ENCODE measurements around the gene ZNF138. TPM values are rescaled to one million over a fixed set of nuclear protein-coding genes. Genes with fewer than 3 reads are reported as not detected.
"Not testable (repeated sequence)": the region's sequence is repeated elsewhere in the genome, so short reads cannot be mapped to it uniquely, and the experiment has no call there.

Gene ZNF138
- total RNA-seq, 1 donor from 2014 or later: 9.4 TPM

DNA sequence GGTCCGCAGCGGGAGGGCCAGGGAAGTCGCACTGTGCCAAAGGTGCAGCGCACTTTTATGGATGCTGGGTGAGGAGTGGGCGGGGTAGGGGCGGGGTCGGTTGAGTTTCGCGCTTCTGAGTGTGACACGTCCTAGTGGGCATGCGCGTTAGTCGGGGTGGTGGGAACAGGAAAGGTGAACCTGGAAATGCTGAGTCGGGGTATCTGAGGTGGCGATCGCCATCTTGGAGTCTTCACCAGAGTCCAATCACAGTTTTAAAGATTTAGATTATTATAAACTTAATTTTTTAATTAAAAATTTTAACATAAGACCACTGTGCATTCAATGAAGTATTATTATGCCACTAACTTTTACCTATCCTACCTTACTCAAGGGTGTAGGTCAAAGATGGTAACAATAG is 45.7 kb downstream of the ZNF138 start:
- DNase-seq: no peak

GRCh38 chr7:64849250-64849923 is 55.2 kb downstream of the ZNF138 start:
- DNase-seq: no peak

- no peak for DNase-seq
Observed at GRCh38 chr7:64849924-64850499, 55.8 kb downstream of the ZNF138 start.

GRCh38 chr7:64853679-64854078 is 59.5 kb downstream of the ZNF138 start:
- no peak for DNase-seq

DNA sequence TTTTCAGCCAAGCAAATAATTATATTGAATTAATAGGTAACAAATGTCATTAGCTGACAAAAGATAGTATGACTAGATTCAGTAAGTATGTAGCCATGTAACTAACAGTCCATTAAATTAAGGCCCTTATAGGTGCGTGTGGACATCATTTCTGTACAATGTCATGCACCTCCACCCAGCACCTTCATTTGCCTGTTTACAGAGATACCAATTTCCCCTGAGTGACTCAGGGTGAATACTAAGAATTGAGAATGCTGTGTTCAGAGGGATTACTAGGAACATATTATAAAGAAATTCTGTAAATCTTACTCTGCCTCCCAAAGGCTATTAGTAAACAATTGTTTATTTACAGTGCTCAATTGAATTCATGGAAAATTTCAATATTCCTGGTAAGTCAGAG is 60.7 kb downstream of the ZNF138 start:
- DNase-seq: no peak

DNA sequence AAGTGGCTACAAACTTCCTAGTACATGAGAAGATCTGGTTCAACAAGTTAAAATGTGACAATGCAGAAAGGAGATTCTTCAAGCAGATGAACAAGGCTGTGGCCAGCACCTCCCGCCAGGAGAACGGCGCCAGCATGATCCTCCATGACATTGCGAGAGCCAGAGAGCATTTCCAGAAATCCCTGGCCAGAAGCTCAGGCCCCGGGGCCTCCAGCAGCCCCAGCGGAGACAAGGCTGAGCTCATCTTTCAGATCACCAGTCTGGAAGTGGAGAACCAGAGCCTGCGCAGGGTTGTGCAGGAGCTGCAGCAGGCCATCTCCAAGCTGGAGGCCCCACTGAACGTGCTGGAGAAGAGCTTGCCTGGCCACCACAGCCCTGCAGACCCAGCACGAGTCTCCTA is 68.8 kb downstream of the ZNF138 start:
- no peak for DNase-seq

DNA sequence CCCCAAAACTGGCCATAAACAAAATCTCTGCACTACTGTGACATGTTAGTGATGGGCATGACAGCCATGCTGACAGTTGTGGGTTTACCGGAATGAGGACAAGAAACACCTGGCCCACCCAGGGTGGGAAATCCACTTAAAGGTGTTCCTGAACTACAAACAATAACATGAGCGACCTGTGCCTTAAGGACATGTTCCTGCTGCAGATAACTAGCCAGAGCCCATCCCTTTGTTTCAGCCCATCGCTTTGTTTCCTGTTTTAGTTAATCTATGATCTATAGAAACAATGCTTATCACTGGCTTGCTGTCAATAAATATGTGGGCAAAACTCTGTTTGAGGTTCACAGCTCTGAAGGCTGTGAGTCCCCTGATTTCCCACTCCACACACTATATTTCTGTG is 69.3 kb downstream of the ZNF138 start:
- not testable (repeated sequence) for DNase-seq

- DNase-seq: no peak
Observed at GRCh38 chr7:64863969-64864368, 69.7 kb downstream of the ZNF138 start.

DNA sequence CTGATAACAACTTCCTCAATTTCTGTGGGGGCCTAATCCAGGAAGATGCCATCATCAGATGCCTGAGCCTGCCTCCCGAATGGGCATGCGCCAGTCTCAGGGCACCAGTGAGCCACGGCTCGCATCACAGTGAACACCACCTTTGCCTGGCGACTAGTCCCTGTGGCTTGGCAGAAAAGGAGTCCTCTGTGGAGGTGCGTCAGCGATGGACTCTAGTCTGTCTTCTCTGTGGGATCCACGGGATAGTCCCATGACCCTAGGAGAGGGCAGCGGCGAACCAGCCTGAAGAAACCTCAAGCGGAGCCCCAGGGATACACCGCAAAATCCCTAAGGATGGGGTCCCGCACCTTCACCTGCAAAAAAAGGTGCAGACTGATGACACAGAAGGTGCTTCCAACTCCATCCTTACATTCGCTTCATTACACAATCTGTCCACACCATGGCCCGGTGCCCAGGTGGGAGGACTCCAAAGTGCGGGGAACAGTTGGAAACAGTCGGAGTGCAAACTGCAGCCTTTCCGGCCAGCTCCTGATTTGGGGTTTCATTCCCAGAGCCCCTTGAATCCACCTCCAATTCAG is 73.7 kb downstream of the ZNF138 start:
- DNase-seq: no peak

GRCh38 chr7:64868499-64868898 is 74.3 kb downstream of the ZNF138 start:
- no peak for DNase-seq

- no peak for DNase-seq
Observed at GRCh38 chr7:64869121-64869725, 75.0 kb downstream of the ZNF138 start.

DNA sequence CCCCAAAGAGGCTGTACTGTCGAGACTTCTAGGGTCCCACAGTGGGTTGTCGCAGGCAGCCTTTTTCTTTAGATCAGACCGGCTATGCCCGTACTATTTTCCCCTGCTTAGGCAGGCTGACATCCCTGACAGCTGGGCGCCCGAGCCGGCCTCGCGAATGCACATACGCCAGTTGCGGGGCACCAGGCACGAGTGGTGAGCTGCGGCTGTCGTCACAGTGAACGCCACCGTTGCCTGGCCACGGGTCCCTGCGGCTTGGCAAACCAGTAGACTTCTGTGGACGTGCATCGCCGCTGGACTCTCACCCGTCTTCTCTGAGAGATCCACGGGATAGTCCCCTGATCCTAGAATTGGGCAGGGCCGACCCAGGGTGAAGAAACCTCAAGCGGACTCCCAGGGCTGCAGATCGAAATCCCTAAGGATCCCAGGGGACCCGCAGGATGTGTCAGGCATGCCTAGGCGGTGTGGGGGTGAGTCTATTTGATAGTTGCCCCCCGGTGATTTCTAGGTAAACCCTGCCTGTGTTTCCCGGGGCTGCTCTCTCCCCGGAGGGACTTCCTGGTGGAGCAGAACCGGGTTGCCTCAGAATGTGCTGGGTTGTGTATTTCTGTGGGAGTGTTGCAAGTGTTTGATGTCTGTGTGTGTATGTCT is 75.8 kb downstream of the ZNF138 start:
- no peak for DNase-seq

GRCh38 chr7:64870656-64871055 is 76.4 kb downstream of the ZNF138 start:
- DNase-seq: no peak

GRCh38 chr7:64871761-64872160 is 77.5 kb downstream of the ZNF138 start:
- no peak for DNase-seq

- DNase-seq: no peak
Observed at GRCh38 chr7:64872351-64873154, 78.3 kb downstream of the ZNF138 start.

DNA sequence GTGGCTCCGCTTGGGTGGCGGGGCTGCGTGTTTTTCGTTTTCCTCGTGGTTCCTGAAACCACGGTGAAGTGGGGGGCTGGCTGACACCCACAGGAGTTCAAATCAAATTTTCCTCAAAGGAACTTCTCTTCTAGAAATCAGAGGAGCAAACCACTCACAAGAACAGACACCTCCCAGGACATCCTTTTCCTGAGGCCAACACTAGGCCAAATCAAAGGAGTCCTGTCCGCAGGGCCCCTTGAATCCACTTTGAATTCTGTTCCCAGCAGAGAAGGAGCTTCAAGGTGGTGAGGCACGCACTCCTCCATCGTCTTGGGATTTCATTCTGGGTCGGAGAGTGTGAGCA is 78.9 kb downstream of the ZNF138 start:
- no peak for DNase-seq

DNA sequence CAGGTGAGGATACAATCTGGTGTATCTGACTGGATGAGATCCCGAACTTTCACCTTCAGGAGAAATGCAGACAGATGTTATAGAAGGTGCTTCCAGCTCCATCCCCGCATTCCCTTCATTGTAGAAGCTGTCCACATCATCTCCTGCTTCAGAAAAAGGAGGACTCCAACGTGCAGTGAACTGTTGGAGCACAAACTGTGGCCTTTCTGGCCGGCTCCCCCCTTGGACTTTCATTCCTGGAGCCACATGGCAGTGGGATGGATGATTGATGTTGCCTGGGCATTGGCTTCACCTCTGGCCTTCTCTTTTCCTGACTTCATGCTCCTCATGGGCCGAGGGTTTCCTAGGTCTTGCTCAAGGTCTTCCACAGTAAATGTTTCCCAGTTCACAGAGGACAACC is 79.3 kb downstream of the ZNF138 start:
- no peak for DNase-seq

- DNase-seq: no peak
Observed at GRCh38 chr7:64874114-64874513, 79.9 kb downstream of the ZNF138 start.

DNA sequence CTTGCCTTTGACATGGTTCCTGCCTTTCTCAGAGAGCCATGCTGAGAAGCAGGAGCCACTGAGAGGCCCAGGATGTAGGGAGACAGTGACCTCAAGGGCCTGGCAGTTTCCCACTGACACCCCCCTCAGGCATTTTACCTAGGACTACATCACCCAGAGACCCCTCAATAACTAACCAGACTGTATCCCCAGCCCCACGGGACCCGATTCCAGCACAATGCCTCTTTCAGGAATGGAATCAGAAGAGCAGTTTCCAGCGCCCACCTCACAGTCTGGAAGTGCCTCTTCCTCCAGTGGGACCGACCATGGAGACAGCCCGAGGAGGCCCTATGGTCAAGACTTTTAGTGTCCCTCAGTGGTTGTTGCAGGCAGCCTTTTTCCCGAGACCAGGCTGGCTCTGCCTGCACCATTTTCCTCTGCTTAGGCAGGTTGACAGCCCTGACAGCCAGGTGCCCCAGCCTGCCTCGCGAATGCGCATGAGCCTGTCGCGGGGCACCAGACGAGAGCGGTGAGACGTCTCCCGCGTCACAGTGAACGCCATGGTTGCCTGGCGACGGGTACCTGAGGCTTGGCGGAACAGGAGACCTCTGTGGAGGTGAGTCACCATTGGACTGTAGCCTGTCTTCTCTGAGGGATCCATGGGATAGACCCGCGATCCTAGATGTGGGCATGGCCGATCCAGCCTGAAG is 80.5 kb downstream of the ZNF138 start:
- no peak for DNase-seq

GRCh38 chr7:64875258-64875657 is 81.0 kb downstream of the ZNF138 start:
- DNase-seq: no peak

DNA sequence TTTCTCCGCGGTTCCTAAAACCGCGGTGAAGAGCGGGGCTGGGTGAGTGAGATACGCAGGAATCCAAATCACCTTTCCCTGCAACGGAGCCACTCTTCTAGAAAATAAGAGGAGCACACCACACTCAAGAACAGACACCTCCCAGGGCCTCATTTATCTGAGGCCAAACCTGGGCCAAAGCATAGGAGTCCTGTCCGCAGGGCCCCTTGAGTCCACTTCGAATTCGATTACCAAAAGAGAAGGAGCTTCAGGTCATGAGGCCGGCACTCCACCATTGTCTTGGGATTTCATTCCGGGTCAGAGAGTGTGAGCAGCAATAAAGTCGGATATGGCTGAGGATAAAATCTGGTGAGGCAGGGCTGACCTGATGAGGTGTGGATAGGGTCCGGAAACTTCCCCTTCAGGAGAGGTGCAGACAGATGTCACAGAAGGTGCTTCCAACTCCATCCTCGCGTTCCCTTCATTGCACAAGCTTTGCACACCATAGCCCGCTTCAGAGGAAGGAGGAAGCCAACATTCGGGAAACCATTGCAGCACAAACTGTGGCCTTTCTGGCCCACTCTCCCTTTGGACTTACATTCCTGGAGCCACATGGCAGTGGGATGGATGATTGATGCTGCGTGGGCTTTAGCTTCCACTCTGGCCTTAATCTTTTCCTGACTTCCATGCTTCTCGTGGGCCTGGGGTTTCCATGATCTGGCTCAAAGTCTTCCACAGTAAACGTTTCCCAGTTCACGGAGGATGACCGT is 81.6 kb downstream of the ZNF138 start:
- no peak for DNase-seq
